GM21619 (cell line): ENCODE data around the gene AGPAT3.

Source experiments
- ATAC-seq: cut with Tn5 transposase; IDR thresholded peaks from one replicate; pipeline ENCODE4 v1.9.1; 2021; ENCODE audit not compliant: unreplicated experiment

The AGPAT3 gene

GRCh38 chr21:43951911-43952703 is 87.1 kb downstream of the AGPAT3 start:
- ATAC-seq = no peak

GRCh38 chr21:43953021-43953420 is 88.0 kb downstream of the AGPAT3 start:
- no peak for ATAC-seq

- ATAC-seq = no peak
Measured at GRCh38 chr21:43954042-43954441, 89.0 kb downstream of the AGPAT3 start.

GRCh38 chr21:43954896-43955295 is 89.9 kb downstream of the AGPAT3 start:
- ATAC-seq = no peak

- no peak for ATAC-seq
Measured at GRCh38 chr21:43956019-43956669, 91.1 kb downstream of the AGPAT3 start.

GRCh38 chr21:43956670-43957035 is 91.6 kb downstream of the AGPAT3 start:
- ATAC-seq = no peak

- no peak for ATAC-seq
Measured at GRCh38 chr21:43957128-43957571, 92.1 kb downstream of the AGPAT3 start.

GRCh38 chr21:43957611-43958362 is 92.8 kb downstream of the AGPAT3 start:
- ATAC-seq = peak; percentile 53

GRCh38 chr21:43958364-43959158 is 93.5 kb downstream of the AGPAT3 start:
- ATAC-seq = no peak

- ATAC-seq = no peak
Measured at GRCh38 chr21:43959231-43960116, 94.5 kb downstream of the AGPAT3 start.

- ATAC-seq = no peak
Measured at GRCh38 chr21:43961382-43961909, 96.4 kb downstream of the AGPAT3 start.

GRCh38 chr21:43965911-43966585 is 101.0 kb downstream of the AGPAT3 start:
- ATAC-seq = no peak

GRCh38 chr21:43966946-43967512 is 102.0 kb downstream of the AGPAT3 start:
- no peak for ATAC-seq

- ATAC-seq = no peak
Measured at GRCh38 chr21:43967981-43968380, 103.0 kb downstream of the AGPAT3 start.

- ATAC-seq = no peak
Measured at GRCh38 chr21:43968410-43969114, 103.5 kb downstream of the AGPAT3 start.

- no peak for ATAC-seq
Measured at GRCh38 chr21:43969115-43969444, 104.1 kb downstream of the AGPAT3 start.

GRCh38 chr21:43970551-43970950 is 105.5 kb downstream of the AGPAT3 start:
- ATAC-seq = no peak
